ENCODE measurements around the gene NUP62CL. TPM values are rescaled to one million over a fixed set of nuclear protein-coding genes. Genes with fewer than 3 reads are reported as not detected.

NUP62CL gene
- polyA plus RNA-seq, 1 donor (not counting 4 experiments of a cell fraction or from before 2014, with no cell fraction given): 2.6 TPM

DNA sequence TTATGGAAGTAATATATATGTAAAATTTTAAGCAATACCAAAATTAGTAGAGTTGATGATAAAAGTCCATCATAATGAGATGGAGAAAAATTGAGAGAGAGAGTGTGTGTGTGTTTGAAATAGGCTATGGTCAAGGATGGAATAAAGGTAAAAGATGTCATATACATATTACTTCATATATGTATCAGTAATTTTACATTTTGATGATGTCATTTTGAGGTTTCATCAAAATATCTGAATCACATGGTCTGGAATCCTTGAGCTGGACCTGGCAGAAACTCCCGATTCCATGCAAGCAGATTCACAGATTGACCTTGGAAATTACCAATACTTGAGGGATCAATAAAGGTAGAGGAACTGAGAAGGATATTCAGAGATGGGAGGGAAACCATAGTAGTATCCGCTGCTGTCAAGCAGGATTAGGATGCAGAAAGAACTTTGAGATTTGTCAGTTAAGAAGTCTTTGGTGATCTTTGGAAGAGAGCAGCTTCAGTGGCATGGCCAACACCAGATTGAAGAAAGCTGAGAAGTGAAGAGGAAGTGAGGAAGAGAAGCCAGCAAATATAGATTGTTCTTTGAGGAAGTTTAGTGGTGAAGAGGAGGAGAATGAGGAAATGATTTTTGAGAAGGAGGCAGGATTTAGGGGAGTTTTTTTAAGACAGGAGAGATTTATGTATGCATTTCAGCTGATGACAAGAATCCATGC, 21.7 kb upstream of the NUP62CL start:
- Histone ChIP-seq H3K9ac (ENCODE audit: control insufficient read depth, extremely low read depth, insufficient read depth, low read length) (no peak overlapping the region), H3K9me1 (ENCODE audit: control insufficient read depth, extremely low read depth, insufficient read depth, low read length) (no peaks in the 10 kb centered on the region), H2AFZ (ENCODE audit: control insufficient read depth, low read length) (no peak overlapping the region), H3K4me3 (ENCODE audit: control insufficient read depth in 2 of 3, extremely low read depth in 1 of 3, insufficient read depth in 2 of 3, low read depth in 1 of 3, low read length in 3 of 3) (no peak overlapping the region), H3K79me2 (ENCODE audit: control insufficient read depth, insufficient read depth, low read length) (no peaks in the 10 kb centered on the region), H3K27me3 (ENCODE audit: control insufficient read depth, extremely low read depth, insufficient read depth, low read length) (no peaks in the 10 kb centered on the region), H3K4me1 (ENCODE audit: control insufficient read depth, extremely low read depth, insufficient read depth, low read length) (no peaks in the 10 kb centered on the region), H3K27ac (ENCODE audit: control insufficient read depth, insufficient read depth, low read length) (no peak overlapping the region), H3K4me2 (ENCODE audit: control insufficient read depth, extremely low read depth, insufficient read depth, low read depth, low read length) (no peak overlapping the region), H3K9me3 (ENCODE audit: control insufficient read depth, low read depth, low read length) (no peaks in the 10 kb centered on the region), H4K20me1 (ENCODE audit: control insufficient read depth, extremely low read depth, insufficient read depth, low read length) (no peaks in the 10 kb centered on the region), H3K36me3 (ENCODE audit: control insufficient read depth in 2 of 2, extremely low read depth in 1 of 2, insufficient read depth in 2 of 2, low read length in 2 of 2) (no peaks in the 10 kb centered on the region)
- TF ChIP-seq CTCF (optimal IDR thresholded peaks at IDR 0.05 in 1 of 3, IDR thresholded peaks at IDR 0.05 in 1 of 3, conservative IDR thresholded peaks at IDR 0.05 in 1 of 3; ENCODE audit: extremely low read depth in 1 of 3, insufficient read depth in 2 of 3, low read length in 3 of 3): no peak
- no peak for TF ChIP-seq EZH2 (IDR thresholded peaks at IDR 0.05; ENCODE audit: low read length)
- dilution Hi-C loops (cut with MboI; ENCODE audit: extremely low pct_ligation_motif_present, low sequenced_read_pairs): no loop called here
- FAIRE-seq: no peak
- DNase-seq (ENCODE audit: low read depth, low spot score): no peak

- H2AFZ ChIP-seq (ENCODE audit: control insufficient read depth, low read length): no peak overlapping the region
- TF ChIP-seq EZH2 (IDR thresholded peaks at IDR 0.05; ENCODE audit: low read length) (no peak), CTCF (optimal IDR thresholded peaks at IDR 0.05 in 1 of 3, IDR thresholded peaks at IDR 0.05 in 1 of 3, conservative IDR thresholded peaks at IDR 0.05 in 1 of 3; ENCODE audit: extremely low read depth in 1 of 3, insufficient read depth in 2 of 3, low read length in 3 of 3) (no peak)
- no peaks in the 10 kb centered on the region for H3K36me3 ChIP-seq (ENCODE audit: control insufficient read depth in 2 of 2, extremely low read depth in 1 of 2, insufficient read depth in 2 of 2, low read length in 2 of 2)
- DNase-seq (ENCODE audit: low read depth, low spot score) (no peak), FAIRE-seq (no peak)
- H4K20me1 ChIP-seq (ENCODE audit: control insufficient read depth, extremely low read depth, insufficient read depth, low read length): no peaks in the 10 kb centered on the region
- H3K27me3 ChIP-seq (ENCODE audit: control insufficient read depth, extremely low read depth, insufficient read depth, low read length): no peaks in the 10 kb centered on the region
- no peak overlapping the region for H3K27ac ChIP-seq (ENCODE audit: control insufficient read depth, insufficient read depth, low read length)
- no peak overlapping the region for H3K4me2 ChIP-seq (ENCODE audit: control insufficient read depth, extremely low read depth, insufficient read depth, low read depth, low read length)
- no peaks in the 10 kb centered on the region for H3K9me3 ChIP-seq (ENCODE audit: control insufficient read depth, low read depth, low read length)
- H3K9me1 ChIP-seq (ENCODE audit: control insufficient read depth, extremely low read depth, insufficient read depth, low read length): no peaks in the 10 kb centered on the region
- no peaks in the 10 kb centered on the region for H3K4me1 ChIP-seq (ENCODE audit: control insufficient read depth, extremely low read depth, insufficient read depth, low read length)
- no peak overlapping the region for H3K9ac ChIP-seq (ENCODE audit: control insufficient read depth, extremely low read depth, insufficient read depth, low read length)
- dilution Hi-C loops (cut with MboI; ENCODE audit: extremely low pct_ligation_motif_present, low sequenced_read_pairs): no loop called here
- no peaks in the 10 kb centered on the region for H3K79me2 ChIP-seq (ENCODE audit: control insufficient read depth, insufficient read depth, low read length)
- no peak overlapping the region for H3K4me3 ChIP-seq (ENCODE audit: control insufficient read depth in 2 of 3, extremely low read depth in 1 of 3, insufficient read depth in 2 of 3, low read depth in 1 of 3, low read length in 3 of 3)
Observed at GRCh38 chrX:107226757-107227156, 20.5 kb upstream of the NUP62CL start.
